PC-9 (cell line): ENCODE data around the gene ACTN2. TPM values are rescaled to one million over a fixed set of nuclear protein-coding genes. Genes with fewer than 3 reads are reported as not detected.

Source experiments
- BruUV-seq: library from RNA; stranded (reverse); fragments of 400-500 nt; replicated peaks from 2 replicates; lab custom pipeline; 2021; lab: Mats Ljungman, UMichigan
- CTCF ChIA-PET: fragments of 300-600 bp; sonication (Branson Sonifier 250); formaldehyde crosslinking; loops from one replicate; lab custom pipeline; 2022; ENCODE audit warnings: antibody characterized with exemption; lab: Charles Lee
- POLR2A ChIA-PET: fragments of 300-600 bp; sonication (Branson Sonifier 250); formaldehyde crosslinking; loops from one replicate; lab custom pipeline; 2022; ENCODE audit warnings: antibody characterized with exemption; ENCODE audit not compliant: unreplicated experiment; lab: Charles Lee
- DNase-seq, 2 experiments: peaks; one replicate each; pipeline versions ENCODE4 v3.0.0 to v3.0.0-alpha.2; 2015 to 2022; ENCODE audit warnings: mixed read lengths in 1 of 2
- H2AFZ ChIP-seq: fragments of 200-600 bp; sonication (generic); 2 replicates; pipeline ENCODE4 v1.8.1; 2017; ENCODE audit warnings: antibody characterized with exemption
- H3F3A ChIP-seq: fragments of 200-600 bp; sonication (generic); 2 replicates; pipeline ENCODE4 v1.8.1; 2017; ENCODE audit warnings: antibody characterized with exemption, mild to moderate bottlenecking, low read depth; ENCODE audit not compliant: insufficient read depth
- H3K27ac ChIP-seq: fragments of 200-600 bp; sonication (generic); 2 replicates; pipeline ENCODE4 v1.6.1; 2016; ENCODE audit warnings: mixed run types
- H3K27me3 ChIP-seq: fragments of 200-600 bp; sonication (generic); 2 replicates; pipeline ENCODE4 v1.6.1; 2016; ENCODE audit warnings: low read depth, mixed run types; ENCODE audit not compliant: insufficient read depth
- H3K36me3 ChIP-seq: fragments of 200-600 bp; sonication (generic); 2 replicates; pipeline ENCODE4 v1.6.1; 2016; ENCODE audit warnings: low read depth, mixed run types
- H3K4me1 ChIP-seq: fragments of 200-600 bp; sonication (generic); replicated peaks from 2 replicates; pipeline ENCODE4 v1.6.1; 2016; ENCODE audit warnings: mixed run types; ENCODE audit not compliant: insufficient read depth
- H3K4me2 ChIP-seq: fragments of 200-600 bp; sonication (generic); 2 replicates; pipeline ENCODE4 v1.6.1; 2017; ENCODE audit warnings: mixed run types
- H3K4me3 ChIP-seq: fragments of 200-600 bp; sonication (generic); 2 replicates; pipeline ENCODE4 v1.6.1; 2016; ENCODE audit warnings: mixed run types
- H3K79me2 ChIP-seq: fragments of 200-600 bp; sonication (generic); 2 replicates; pipeline ENCODE4 v1.6.1; 2017; ENCODE audit warnings: low read depth, mixed run types
- H3K9me2 ChIP-seq: fragments of 200-600 bp; sonication (generic); 2 replicates; pipeline ENCODE4 v1.8.1; 2017; ENCODE audit warnings: mild to moderate bottlenecking; ENCODE audit not compliant: insufficient read depth
- H3K9me3 ChIP-seq: fragments of 200-600 bp; sonication (generic); 2 replicates; pipeline ENCODE4 v1.8.1; 2016; ENCODE audit warnings: low read depth; ENCODE audit not compliant: insufficient read depth
- H4K20me1 ChIP-seq: fragments of 200-600 bp; sonication (generic); 2 replicates; pipeline ENCODE4 v1.8.1; 2017; ENCODE audit not compliant: insufficient read depth
- CTCF ChIP-seq: fragments of 200-600 bp; sonication (generic); conservative IDR thresholded peaks from 2 replicates; pipeline ENCODE4 v1.6.1; 2017; ENCODE audit warnings: mixed run types, antibody characterized with exemption, mild to moderate bottlenecking, moderate library complexity
- EZH2 ChIP-seq: fragments of 200-600 bp; sonication (generic); IDR thresholded peaks from 2 replicates; pipeline ENCODE4 v1.8.0; 2017; ENCODE audit warnings: antibody characterized with exemption, low read depth
- intact Hi-C: fragments of 100-400 bp; cut with micrococcal nuclease; formaldehyde crosslinking; loops from one replicate; pipeline ENCODE4 v1.10.0; 2022; ENCODE audit not compliant: unreplicated experiment
- total RNA-seq: library from RNA; stranded (reverse); gene quantifications from 2 replicates; pipeline ENCODE4 v1.2.3, GENCODE V29; 2021

Gene ACTN2
- total RNA-seq, 1 experiment from 2014 or later, result not detected

- Histone ChIP-seq H3K36me3 (no peaks in the 10 kb centered on the region), H3F3A (no peaks in the 10 kb centered on the region), H3K9me2 (no peaks in the 10 kb centered on the region), H3K79me2 (no peaks in the 10 kb centered on the region), H3K9me3 (no peaks in the 10 kb centered on the region), H3K4me3 (no peak overlapping the region), H3K4me2 (no peak overlapping the region), H3K27ac (no peak overlapping the region), H2AFZ (no peak overlapping the region), H3K4me1 (no peaks in the 10 kb centered on the region), H4K20me1 (no peaks in the 10 kb centered on the region), H3K27me3 (peaks cover 83% of the 10 kb centered on the region)
- intact Hi-C loops, result no loop called here
- POLR2A ChIA-PET, result no interaction called here
- CTCF ChIA-PET, result no interaction called here
- TF ChIP-seq CTCF, result no peak
- TF ChIP-seq EZH2, result no peak
- DNase-seq, result no peak
- no TSS peak for BruUV-seq
Observed at GRCh38 chr1:236705771-236706170, 19.5 kb downstream of the ACTN2 start.

- Histone ChIP-seq H3K4me3 (no peak overlapping the region), H3K27me3 (peaks cover 87% of the 10 kb centered on the region), H4K20me1 (no peaks in the 10 kb centered on the region), H3K79me2 (no peaks in the 10 kb centered on the region), H3K36me3 (no peaks in the 10 kb centered on the region), H3K9me2 (no peaks in the 10 kb centered on the region), H3K27ac (no peak overlapping the region), H3K9me3 (no peaks in the 10 kb centered on the region), H3K4me1 (no peaks in the 10 kb centered on the region), H3F3A (no peaks in the 10 kb centered on the region), H2AFZ (no peak overlapping the region), H3K4me2 (no peak overlapping the region)
- no peak for DNase-seq
- intact Hi-C loops, result no loop called here
- ChIA-PET POLR2A (no interaction called here), CTCF (no interaction called here)
- no TSS peak for BruUV-seq
- TF ChIP-seq EZH2 (no peak), CTCF (no peak)
Observed at GRCh38 chr1:236706183-236706582, 19.9 kb downstream of the ACTN2 start.

GRCh38 chr1:236710328-236710892 lies 24.1 kb downstream of the ACTN2 start:
- CTCF ChIA-PET, result no interaction called here
- H3K27me3 ChIP-seq, result peaks cover 68% of the 10 kb centered on the region
- no peak overlapping the region for H3K4me2 ChIP-seq
- POLR2A ChIA-PET, result no interaction called here
- no peak for DNase-seq
- H3F3A ChIP-seq, result no peaks in the 10 kb centered on the region
- no TSS peak for BruUV-seq
- H3K9me3 ChIP-seq, result no peaks in the 10 kb centered on the region
- H3K4me1 ChIP-seq, result no peaks in the 10 kb centered on the region
- H2AFZ ChIP-seq, result no peak overlapping the region
- no peaks in the 10 kb centered on the region for H3K36me3 ChIP-seq
- TF ChIP-seq EZH2 (no peak), CTCF (no peak)
- H3K79me2 ChIP-seq, result no peaks in the 10 kb centered on the region
- no peak overlapping the region for H3K27ac ChIP-seq
- H3K4me3 ChIP-seq, result no peak overlapping the region
- H4K20me1 ChIP-seq, result no peaks in the 10 kb centered on the region
- intact Hi-C loops, result no loop called here
- no peaks in the 10 kb centered on the region for H3K9me2 ChIP-seq
